Stimulated activated CD4-positive, alpha-beta T cell treated with anti-CD3 and anti-CD28 coated beads, Interleukin-12 subunit alpha, Interleukin-12 subunit beta, amount 100 ng/mL, for 24 hours (primary cell): ENCODE data around the gene OR2T34.
"Not testable (repeated sequence)": the region's sequence is repeated elsewhere in the genome, so short reads cannot be mapped to it uniquely, and the experiment has no call there.

Experiments used
- DNase-seq, 2 experiments: peaks; one replicate each; pipeline ENCODE4 v3.0.0-alpha.2; 2020; ENCODE audit warnings: low read depth in 2 of 2

Gene OR2T34, protein sequence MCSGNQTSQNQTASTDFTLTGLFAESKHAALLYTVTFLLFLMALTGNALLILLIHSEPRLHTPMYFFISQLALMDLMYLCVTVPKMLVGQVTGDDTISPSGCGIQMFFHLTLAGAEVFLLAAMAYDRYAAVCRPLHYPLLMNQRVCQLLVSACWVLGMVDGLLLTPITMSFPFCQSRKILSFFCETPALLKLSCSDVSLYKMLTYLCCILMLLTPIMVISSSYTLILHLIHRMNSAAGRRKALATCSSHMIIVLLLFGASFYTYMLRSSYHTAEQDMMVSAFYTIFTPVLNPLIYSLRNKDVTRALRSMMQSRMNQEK

DNA sequence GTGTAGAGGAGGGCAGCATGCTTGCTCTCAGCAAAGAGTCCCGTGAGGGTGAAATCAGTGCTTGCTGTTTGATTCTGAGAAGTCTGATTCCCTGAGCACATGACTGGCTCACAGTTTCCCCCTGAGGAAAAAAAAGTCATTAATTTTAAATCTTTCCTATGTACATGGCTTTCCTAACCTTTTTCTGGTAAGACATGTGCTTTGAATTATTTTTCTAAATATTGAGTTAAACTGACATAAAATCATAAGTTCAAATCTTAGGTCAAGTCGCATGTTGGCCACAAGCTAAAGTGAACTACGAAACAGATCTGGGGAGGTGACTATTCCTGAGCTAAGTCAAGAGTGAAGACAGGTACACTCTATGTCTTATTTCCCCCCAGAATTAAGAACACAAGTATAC is at the start of gene OR2T34:
Gene OR2T34 (minus strand): TSS at position 101 of the 400 bp plus-strand sequence. CDS start 0 bp downstream, at position 101.
- not testable (repeated sequence) for DNase-seq

DNA sequence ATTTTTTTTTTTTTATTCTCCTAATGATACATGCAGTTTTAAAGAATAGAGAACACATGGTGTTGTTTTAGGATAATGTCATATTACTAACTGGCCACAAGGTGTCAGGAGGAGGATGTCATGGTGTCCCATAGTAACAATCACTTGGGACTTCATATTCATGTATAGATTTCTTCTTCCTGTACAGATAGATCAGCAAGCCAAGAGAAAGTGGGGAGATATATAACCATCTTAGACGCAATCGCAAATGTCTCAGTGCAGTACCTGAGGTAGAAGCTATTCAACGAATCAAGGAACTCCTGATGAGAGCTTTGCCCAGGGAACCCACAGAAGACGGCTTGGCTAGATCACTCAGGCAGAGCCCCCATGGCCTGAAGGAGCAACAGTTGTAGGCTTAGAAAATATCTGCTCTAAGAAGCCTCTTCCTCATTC is 48.0 kb upstream of the OR2T34 start:
- DNase-seq: no peak

DNA sequence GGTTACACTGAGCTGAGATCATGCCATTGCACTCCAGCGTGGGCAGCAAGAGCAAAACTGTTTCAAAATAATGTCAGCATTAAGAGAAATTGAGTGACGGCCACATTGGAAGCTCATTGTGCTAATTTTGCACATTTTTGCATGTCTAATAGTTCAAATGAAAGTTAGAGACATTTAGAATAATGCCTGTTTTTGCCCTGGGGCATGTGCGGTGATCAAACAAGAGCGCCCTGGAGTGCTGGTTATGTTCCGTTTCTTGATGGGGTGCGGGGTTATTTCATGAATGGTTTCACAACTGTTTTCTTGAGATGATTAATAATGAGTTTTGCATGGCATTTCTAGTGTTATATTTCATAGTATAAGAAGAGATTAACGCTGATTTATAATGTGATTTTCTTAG is 47.2 kb upstream of the OR2T34 start:
- no peak for DNase-seq

DNA sequence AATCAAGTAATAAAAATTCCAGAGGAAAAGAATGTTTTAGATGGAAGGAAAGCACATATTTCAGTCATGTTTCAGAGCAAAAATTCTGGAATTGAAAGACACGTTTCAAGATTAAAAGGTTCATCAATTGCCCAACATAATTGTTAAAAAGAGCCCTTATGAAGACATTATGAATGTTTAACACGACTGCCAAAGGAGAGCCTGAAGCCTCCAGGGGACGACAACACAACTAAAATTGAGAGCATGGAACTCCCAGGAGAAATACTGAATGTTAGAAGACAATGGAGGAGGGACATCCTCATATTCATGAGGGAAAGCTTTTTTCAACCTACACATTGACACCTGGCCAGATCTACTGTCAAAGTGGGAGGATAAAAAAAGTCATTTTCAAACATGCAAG is 44.3 kb upstream of the OR2T34 start:
- DNase-seq: peak in 1 of 2 experiments; percentile 62

DNA sequence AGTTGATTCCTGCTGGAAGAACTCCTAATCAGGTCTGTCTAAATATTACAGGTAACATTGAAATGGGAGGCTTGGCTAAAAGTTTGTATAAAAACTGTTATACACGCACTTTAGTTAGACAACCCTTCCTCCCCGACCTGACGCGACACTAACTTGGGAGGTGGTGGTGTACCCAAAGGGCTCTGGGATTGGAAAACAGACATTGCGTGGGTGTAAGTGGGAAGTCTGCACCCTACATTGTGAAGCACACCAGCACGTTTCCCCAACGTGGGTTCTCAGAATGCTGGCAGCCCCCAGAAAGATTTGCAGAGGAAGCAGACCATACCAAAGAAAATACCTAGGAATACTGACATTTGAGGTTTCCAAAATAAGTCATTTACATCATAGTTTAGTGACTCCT is 43.6 kb upstream of the OR2T34 start:
- DNase-seq: no peak

DNA sequence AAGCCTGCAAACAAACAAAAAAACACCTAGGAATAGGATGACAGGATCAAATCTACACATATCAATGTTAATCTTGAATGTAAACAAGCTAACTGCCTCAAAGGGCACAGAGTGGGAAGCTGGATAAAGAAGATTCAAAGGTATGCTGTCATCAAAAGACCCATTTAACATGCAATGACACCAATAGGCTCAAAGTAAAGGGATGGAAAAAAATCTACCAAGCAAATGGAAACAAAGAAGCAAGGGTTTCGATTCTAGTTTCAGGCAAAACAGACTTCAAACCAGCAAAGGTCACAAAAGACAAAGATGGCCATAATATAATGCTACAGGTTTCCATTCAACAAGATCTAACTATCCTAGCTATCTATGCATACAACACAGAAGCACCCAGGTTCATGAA is 39.2 kb upstream of the OR2T34 start:
- no peak for DNase-seq

DNA sequence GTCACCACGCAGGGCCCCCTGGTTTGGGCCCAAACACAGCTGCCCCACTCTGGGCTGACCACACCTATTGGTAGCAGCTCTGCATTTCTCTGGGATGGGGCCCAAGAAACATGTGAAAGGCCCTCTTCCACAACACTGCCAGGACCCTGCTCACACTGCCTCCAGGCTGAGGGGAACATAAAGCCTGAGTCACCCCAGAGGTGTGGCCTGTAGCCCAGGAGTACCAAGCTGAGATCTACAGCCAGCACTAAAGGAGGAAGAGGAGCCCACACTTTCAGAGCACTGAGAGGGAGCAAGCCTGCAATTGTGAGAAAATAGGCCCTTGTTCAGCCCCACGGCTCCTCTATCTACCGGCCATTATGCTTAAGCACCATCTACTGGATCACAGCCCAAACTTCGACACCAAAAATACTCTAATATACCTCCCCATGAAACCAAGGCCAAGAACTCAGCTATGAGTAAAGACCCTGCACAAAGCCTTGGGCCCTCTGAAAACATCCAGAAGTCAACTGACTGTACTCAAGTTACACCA is 37.4 kb upstream of the OR2T34 start:
- DNase-seq: peak in 1 of 2 experiments; percentile 3

DNA sequence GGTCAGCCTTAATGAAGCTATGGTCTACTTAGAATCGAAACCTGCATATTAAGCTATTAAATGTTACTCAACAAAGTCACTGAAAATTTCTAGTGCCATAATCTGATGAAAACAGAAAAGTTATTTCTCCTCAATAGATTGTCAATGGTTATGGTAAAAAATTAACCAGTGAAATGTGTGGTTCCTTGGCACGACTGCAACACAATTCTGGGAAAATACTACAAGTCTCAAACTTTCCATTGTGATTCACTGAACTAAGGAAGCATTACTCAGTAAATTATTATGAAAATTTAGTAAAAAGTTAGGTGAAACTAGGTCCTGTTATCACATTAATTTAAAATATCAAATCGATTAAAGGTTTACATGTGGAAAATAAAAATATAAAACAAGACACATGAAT is 35.7 kb upstream of the OR2T34 start:
- no peak for DNase-seq

DNA sequence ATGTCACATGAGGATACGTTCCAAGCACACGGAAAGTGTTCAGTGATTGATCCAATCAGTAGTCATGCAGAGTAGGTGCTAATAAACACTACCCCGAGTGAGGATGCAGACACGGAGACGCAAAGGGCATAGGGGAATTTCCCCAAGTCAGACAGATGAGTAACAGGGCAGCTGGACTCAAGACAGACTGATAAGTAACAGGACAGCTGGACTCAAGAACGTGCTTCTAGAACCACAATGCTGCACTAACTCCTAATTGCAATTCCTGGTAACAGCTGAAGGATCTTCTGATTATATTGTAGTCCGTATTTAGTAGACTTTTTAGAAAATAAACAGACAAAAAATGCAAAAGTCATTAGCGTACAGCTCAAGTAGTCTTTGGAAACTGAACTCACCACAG is 24.8 kb upstream of the OR2T34 start:
- no peak for DNase-seq

DNA sequence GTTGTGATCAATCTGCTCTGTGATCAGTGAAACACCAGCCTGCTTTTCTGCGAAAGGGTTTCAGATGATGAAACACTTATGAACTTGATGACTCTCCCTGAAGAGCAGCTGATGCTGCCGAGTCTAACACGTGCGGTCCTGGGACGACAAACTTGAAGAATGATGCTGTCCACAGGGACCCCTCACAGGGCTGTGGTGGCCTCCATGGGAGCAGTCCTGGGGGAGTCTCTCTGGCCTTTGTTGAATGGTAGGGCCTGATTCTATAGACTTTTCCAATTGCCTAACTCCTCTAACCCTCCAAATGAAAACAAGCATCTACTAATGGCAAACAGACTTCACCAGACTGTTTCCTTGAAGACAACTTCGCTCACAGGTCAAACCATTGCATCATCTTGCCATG is 23.0 kb upstream of the OR2T34 start, which contains the start of gene OR2T10:
Gene OR2T10 (minus strand): TSS at position 112 of the 400 bp plus-strand sequence. CDS start 3,932 bp downstream, outside the sequence.
- no peak for DNase-seq

DNA sequence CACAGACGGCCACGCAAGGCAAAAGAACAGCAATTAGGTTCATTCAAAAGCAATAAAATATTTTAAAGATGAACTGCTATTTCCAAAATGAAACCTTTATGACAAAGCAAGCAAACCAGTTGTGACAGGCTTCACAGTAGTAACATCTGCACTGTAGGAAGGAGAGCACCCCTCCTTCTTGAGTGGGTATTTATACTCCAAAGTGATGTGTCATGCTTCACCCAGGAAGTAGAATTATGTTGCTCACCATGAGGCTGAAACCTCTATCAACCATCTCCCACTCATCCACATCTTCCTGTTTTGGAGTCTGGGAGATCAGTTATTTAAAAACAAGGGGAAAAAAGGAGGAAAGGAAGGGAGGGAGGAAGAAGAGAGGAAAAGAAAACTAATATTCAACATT is 22.1 kb upstream of the OR2T34 start:
- DNase-seq: no peak

DNA sequence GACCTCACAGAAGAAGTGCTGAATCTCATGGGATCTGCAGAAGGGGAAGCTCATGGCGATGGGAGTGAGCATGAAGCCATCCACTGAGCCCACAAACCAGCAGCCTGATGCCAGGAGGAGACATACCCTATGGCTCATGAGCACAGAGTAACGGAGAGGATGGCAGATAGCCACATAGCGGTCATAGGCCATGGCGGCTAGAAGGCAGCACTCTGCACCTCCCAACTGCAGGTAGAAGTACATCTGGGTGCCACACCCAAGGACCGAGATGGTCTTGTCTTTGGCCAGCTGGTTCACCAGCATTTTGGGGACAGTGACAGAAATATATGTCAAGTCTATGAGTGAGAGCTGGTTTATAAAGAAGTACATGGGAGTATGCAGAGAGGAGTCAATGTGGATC is 18.7 kb upstream of the OR2T34 start:
- DNase-seq: no peak

DNA sequence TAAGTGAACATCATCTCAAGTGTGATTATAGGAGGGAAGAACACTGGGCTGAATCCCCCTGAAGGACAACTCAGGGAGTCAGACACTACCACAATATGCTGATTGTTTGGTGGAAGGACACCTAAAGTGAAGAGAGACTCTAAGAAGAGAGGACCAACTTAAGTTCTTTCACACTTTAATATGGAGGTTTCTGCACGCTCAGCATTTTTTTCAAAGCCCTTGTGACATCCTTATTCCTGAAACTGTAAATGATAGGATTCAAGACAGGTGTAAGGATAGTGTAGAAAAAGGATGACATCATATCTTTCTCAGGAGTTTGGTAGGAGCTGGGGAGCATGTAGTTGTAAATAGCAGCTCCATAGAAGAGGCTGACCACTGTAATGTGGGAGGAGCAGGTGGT is 18.1 kb upstream of the OR2T34 start:
- no peak for DNase-seq

DNA sequence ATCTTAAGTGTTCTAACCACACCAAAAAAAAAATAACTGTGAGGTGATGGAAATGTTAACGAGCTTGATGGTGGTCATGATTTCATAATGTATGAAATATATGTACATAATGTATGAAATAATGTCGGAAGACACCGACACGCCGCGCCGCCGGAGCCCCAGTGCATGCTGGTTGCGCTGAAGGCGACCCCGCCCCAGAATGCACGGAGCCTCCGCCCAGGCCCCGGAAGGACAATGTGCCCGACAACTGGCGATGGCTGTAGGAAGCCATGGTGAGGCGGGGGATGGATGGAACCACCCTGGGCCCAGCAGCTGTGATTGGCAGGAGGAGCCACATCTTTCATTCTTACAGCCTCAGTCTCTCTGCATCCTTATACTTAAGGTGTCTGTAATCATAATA is 15.5 kb upstream of the OR2T34 start:
- DNase-seq: no peak

DNA sequence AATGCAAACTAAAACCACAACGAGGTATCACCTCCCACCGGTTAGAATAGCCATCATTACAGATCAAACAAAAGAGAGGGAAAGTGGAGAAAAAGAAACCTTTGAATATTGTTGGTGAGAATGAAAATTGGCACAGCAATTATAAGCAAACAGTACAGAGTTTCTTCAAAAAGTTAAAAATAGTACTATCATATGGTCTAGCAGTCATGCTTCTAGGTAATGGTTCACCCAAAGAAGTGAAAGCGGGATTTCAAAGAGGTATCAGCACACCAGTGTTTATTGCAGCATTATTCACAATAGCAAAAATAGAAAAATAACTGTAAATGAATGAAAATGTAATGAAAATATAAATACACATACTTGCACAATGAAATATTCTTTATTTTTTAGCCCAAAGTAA is 14.8 kb upstream of the OR2T34 start:
- DNase-seq: no peak

DNA sequence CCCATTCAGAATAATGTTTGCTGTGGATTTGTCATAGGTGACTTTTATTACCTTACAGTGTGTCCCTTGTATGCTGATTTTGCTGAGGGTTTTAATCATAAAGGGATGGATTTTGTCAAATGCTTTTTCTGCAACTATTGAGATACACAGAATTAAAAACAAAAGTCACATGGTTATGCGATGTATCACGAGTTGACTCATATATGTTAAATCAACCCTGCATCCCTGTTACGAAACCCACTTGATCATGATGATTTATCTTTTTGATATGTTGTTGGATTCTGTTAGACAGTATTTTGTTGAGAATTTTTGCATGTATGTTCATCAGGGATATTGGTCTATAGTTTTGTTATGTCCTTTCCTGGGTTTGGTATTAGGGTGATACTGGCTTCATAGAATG is 10.7 kb upstream of the OR2T34 start:
- no peak for DNase-seq

DNA sequence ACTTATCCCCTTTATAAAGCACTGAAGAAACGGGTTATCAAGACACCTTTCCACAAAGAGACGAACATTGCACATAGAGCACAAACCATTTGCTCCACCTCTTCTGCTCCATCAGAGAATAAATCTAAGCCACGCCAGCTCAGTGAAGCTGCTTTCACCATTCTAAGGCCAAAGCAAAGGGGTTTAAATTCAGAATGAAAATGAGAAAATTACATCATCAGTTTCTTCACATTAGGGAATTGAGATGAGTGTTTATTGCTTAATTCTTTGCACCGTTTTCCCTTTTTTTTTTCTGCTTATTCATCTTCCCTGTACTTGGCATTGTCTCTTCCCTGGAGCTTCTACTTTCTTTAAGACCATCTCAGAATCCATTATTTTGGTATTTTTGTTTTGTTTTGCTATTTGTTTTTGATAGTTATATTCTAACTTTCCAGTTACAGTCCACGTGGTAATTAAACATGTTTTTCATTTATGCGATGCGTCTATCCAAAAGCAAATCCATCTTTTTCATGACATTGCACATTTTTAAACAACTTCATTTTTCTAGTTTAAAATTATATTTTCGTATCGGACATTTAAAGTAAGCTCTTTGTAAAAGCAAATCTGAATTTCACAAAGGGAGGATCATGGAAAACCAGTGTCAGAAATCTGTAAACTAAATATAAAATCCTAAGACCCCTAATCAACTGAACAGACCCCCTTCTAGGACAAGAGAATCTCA is 1.9 kb upstream of the OR2T34 start:
- no peak for DNase-seq

DNA sequence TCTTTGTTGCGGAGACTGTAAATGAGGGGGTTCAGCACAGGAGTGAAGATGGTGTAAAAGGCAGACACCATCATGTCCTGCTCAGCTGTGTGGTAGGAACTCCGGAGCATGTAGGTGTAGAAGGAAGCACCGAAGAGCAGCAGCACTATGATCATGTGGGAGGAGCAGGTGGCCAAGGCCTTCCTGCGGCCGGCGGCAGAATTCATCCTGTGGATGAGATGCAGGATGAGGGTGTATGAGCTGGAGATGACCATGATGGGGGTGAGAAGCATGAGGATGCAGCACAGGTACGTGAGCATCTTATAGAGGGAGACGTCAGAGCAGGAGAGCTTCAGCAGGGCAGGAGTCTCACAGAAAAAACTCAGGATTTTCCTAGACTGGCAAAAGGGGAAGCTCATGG is 701 bp downstream of the OR2T34 start:
- DNase-seq: not testable (repeated sequence)

DNA sequence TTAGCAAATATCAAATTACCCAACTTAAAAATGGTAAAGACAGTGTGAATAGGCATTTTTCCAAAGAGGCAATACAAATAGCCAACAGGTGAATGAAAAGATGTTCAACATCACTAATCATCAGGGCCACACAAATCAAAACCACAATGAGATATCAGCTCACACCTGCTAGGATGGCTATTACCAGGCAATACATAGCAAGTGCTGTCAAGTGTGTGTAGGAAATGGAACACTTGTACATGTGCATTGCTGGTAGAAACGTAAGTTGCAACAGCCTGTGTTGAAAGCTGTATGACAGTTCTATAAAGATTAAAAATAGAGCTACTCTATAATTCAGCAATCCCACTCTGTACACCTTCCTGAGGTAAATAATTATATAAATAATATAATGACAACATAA is 2.5 kb downstream of the OR2T34 start:
- DNase-seq: not testable (repeated sequence)

DNA sequence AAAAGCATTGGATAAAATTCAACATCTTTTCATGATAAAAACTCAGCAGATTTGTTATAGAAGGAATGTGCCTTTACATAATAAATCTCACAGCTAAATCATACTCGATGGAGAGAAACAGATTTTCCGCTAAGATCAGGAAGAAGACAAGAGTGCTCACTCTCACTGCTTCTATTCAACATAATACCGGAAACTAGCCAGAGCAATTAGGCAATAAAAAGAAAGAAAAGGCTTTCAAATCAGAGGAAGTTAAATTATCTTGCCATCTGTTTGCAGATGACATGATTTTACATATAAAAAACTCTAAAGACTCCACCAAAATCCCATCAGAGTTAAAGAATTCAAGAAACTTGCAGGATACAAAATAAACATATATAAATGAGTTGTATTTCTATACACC is 3.7 kb downstream of the OR2T34 start:
- DNase-seq: not testable (repeated sequence)

DNA sequence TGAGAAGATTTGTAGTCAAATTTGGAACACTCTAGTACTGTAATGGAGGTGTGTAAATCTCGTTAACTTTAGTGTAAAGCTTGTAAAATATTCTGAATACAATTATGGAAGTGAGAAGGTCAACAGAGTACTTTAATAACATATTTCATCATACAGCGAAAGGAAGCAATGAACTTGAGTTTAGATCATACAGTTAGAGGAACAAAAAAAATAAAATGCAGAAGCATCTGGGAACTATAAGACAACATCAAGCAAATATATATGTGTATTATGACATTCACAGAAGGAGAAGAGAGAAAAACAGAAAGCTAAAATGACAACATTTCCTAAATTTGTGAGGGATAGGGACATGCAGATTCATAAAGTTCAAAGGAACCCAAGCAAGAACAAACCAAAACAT is 5.5 kb downstream of the OR2T34 start:
- not testable (repeated sequence) for DNase-seq

DNA sequence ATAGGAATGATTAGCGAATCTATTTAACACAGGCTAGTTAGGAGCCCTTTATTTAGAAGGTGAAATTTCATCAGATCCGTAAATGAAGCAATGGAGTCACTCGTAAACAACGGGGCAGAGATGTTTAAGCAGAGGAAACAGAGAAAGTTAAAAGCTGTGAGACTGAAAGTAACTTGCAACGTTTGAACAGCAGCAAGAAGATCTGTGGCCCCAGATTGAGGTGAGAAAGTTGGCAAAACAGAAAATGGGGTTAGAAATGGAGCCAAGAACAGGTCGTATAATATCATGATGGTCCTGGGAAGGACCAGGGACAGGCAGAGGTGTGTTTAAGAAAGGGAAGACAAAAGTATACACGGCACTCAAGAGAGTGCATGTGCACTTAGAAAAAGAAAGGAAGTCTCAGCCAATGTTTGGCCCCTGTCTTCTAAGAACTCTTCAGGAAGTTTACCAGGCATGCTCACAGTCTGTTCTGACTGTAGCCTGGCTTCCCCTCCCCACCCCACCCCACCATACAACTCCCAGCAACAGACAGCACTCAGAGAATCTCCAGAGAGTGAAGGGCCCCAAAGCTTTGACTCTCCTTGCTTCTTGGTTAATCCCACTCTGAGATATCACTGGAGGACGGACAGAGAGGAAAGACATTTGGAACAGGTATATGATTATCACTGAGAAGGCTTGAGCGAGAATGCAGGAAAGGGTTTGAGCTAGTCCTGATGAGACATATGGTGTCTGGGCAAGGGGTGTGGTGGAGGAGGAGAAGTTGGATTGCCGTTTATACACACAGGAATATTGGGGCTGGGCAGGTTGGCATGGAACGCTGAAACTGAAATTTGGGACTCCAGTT is 8.8 kb downstream of the OR2T34 start:
- DNase-seq: not testable (repeated sequence)
